ENCODE results near the gene RSPO1.
A peak's percentile ranks its signal among the peaks of the same experiment; 100 is the strongest.
"Not testable (repeated sequence)": the region's sequence is repeated elsewhere in the genome, so short reads cannot be mapped to it uniquely, and the experiment has no call there.

Gene RSPO1, protein sequence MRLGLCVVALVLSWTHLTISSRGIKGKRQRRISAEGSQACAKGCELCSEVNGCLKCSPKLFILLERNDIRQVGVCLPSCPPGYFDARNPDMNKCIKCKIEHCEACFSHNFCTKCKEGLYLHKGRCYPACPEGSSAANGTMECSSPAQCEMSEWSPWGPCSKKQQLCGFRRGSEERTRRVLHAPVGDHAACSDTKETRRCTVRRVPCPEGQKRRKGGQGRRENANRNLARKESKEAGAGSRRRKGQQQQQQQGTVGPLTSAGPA

DNA sequence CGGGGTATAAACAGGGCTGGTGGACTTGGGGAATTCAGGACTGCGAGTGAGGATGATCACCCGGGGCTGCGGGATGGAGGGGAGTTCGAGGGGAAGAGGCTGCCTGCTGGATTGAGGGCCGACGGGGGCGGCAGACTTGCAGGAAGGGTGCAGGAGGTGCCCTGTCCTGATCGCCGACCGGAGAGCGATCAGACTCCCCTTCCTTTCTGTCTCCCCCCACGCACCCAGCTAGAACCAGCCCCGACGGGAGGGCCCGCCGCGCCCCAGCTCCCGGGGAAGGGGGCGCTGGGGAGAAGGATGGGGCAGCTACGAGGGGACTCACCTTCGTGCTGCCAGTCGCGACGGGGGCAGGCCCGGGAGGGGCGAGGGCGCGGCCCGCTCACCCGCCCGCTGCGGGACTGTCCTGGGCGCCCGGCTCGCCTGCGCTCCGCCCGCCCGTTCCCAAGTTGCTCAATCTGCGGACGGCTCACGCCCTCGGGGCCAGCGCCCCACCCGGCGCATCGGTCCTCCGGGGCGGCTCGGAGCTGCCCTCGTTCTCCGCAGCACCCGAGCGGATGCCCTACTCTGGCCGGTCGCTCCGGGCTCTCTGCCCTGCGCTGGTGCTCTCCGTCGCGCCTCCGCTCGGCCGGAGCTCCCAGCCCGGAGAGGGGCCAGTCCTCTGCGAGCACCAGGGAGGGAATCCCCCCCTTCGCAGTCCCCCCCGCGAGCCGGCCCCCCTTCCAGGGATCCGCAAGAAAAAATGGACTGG, at the start of gene RSPO1:
Gene RSPO1, minus strand, starts transcription at position 649 of the 748 bp plus-strand sequence. CDS start 5,231 bp downstream, outside the sequence.
- peak in 1 of 2 experiments; percentile 17 for DNase-seq (ENCODE audit: low spot score in 2 of 2)
- in situ Hi-C loops (cut with MboI; ENCODE audit: low sequenced_read_pairs) = no loop called here
- Histone ChIP-seq H3K27me3 (ENCODE audit: low read depth) (peaks cover 95% of the 10 kb centered on the region), H3K4me1 (no peaks in the 10 kb centered on the region), H3K4me3 (no peak within 1 kb of the TSS), H3K36me3 (replicated peaks) (no peaks in the 10 kb centered on the region), H3K9me3 (no peaks in the 10 kb centered on the region)

DNA sequence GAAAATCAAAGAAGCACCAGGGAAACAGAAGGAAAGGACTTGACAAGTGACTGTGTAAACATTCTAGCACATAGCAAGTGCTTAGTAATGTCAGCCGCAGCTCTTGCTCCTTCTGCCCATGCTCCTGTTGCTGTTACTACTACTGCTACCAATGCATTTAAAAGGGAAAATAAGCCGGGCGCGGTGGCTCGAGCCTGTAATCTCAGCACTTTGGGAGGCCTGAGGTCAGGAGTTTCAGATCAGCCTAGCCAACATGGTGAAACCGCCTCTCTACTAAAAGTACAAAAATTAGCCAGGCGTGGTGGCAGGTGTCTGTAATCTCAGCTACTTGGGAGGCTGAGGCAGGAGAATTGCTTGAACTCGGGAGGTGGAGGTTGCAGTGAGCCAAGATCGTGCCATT, 49.5 kb upstream of the RSPO1 start:
- not testable (repeated sequence) for H3K27me3 ChIP-seq (ENCODE audit: low read depth); H3K4me3 ChIP-seq; DNase-seq (ENCODE audit: low spot score in 2 of 2); H3K4me1 ChIP-seq; H3K9me3 ChIP-seq
- in situ Hi-C loops (cut with MboI; ENCODE audit: low sequenced_read_pairs) = loop anchor here (5.0 kb wide), 1 partner anchor 87 kb away; the partner anchor contains the start of gene GNL2
- peaks cover 64% of the 10 kb centered on the region for H3K36me3 ChIP-seq (replicated peaks)

DNA sequence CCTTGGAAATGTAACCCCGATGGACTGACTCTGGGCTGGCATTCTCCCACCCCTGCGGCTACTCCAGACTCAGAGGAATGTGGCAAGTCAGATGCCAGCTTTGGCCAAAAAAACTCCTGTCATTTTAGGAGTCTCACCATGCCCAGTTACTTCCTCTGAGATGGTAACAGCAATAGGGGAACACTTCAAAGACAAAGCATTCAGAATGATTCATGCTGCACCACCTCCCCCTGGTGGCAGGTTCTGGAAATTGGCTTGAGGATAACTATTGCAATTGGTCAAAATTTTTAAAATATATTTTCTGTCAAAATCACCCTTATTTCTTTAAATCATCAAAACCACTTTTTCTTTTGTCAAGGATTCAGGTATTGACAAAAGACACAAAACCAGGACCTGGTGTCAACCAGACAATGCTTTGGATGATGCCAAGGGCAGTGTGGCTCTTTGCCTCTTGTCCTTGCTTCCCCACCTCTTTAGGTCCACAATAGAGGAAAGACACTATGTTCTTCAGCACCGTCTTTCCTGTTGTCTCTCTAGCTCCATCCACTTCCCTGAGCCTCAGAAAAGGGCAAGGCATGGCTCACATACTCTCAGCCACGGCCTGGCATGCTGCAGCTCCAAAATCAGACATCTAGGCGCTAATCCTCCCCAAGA, 47.8 kb upstream of the RSPO1 start:
- no peaks in the 10 kb centered on the region for H3K4me1 ChIP-seq
- H3K4me3 ChIP-seq = no peak overlapping the region
- no peaks in the 10 kb centered on the region for H3K27me3 ChIP-seq (ENCODE audit: low read depth)
- H3K36me3 ChIP-seq (replicated peaks) = peaks cover 52% of the 10 kb centered on the region
- DNase-seq (ENCODE audit: low spot score in 2 of 2) = peak; percentile 41 to 81
- in situ Hi-C loops (cut with MboI; ENCODE audit: low sequenced_read_pairs) = loop anchor here (5.0 kb wide), 1 partner anchor 85 kb away; the partner anchor contains the start of gene GNL2
- H3K9me3 ChIP-seq = no peaks in the 10 kb centered on the region

DNA sequence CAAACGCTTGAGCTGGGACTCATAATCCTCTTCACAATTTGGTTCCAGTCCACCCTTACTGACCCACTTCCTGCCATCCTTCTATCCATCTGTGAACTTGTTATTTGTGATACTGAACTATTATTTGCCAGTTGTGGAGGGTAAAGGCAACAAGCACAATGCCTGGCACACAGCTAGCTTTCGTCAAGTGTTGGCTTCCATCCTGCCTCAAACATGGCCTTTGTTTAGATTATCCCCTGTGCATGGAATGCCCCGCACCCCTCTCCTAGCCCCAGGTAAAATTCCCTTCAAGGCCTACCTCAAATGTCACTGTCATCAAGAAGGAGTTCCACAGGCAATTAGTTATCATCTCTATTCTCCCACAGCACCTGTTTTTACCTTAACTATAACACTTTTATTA, 46.2 kb upstream of the RSPO1 start:
- H3K4me1 ChIP-seq = no peaks in the 10 kb centered on the region
- peaks cover 41% of the 10 kb centered on the region for H3K36me3 ChIP-seq (replicated peaks)
- in situ Hi-C loops (cut with MboI; ENCODE audit: low sequenced_read_pairs) = loop anchor here (5.0 kb wide), 1 partner anchor 84 kb away; the partner anchor contains the start of gene GNL2
- no peaks in the 10 kb centered on the region for H3K9me3 ChIP-seq
- no peaks in the 10 kb centered on the region for H3K27me3 ChIP-seq (ENCODE audit: low read depth)
- DNase-seq (ENCODE audit: low spot score in 2 of 2) = no peak
- no peak overlapping the region for H3K4me3 ChIP-seq

DNA sequence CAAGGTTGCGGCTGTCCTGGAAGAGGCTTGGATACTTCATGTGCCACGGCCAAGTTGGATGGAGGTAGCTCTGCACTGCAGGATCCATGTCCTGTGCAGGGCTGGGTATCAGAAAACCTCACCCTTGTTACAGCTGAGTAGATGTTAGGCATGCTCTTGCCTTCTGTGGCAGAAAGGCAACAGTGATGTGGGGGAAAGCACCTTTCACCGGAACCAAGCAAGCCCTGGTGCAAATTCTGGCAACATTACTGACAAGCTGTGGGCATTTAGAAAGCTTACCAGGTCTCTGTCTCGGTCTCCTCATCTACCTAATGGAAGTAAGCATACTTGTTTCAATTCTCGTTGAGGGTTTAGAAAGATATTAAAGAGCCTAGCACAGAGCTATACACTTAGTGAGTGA, 43.1 kb upstream of the RSPO1 start:
- Histone ChIP-seq H3K36me3 (replicated peaks) (peaks cover 20% of the 10 kb centered on the region), H3K9me3 (no peaks in the 10 kb centered on the region), H3K4me1 (no peaks in the 10 kb centered on the region), H3K4me3 (no peak overlapping the region), H3K27me3 (ENCODE audit: low read depth) (peaks cover 6% of the 10 kb centered on the region; the same call in 1 of the 2 replicates)
- DNase-seq (ENCODE audit: low spot score in 2 of 2) = no peak
- in situ Hi-C loops (cut with MboI; ENCODE audit: low sequenced_read_pairs) = loop anchor here (10.0 kb wide), 1 partner anchor 223 kb away; no protein-coding TSS in a partner anchor

DNA sequence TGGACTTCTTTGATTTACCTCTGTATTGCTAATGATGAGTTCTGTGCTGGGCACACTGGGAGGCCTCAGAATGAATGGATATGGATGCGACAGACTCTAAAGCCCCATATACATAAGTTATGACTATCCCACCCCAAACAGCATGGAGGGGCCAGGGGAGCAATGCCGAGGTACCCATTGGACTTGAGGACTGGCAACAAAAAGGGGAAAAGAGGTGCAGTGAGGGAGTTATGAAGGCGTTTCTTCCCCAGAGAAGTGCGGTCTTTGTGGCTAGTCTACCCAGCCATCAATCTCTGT, 42.4 kb upstream of the RSPO1 start:
- Histone ChIP-seq H3K4me3 (no peak overlapping the region), H3K27me3 (ENCODE audit: low read depth) (peaks cover 12% of the 10 kb centered on the region; the same call in 1 of the 2 replicates), H3K36me3 (replicated peaks) (peaks cover 13% of the 10 kb centered on the region), H3K4me1 (no peaks in the 10 kb centered on the region), H3K9me3 (no peaks in the 10 kb centered on the region)
- no peak for DNase-seq (ENCODE audit: low spot score in 2 of 2)
- in situ Hi-C loops (cut with MboI; ENCODE audit: low sequenced_read_pairs) = loop anchor here (10.0 kb wide), 1 partner anchor 222 kb away; no protein-coding TSS in a partner anchor

DNA sequence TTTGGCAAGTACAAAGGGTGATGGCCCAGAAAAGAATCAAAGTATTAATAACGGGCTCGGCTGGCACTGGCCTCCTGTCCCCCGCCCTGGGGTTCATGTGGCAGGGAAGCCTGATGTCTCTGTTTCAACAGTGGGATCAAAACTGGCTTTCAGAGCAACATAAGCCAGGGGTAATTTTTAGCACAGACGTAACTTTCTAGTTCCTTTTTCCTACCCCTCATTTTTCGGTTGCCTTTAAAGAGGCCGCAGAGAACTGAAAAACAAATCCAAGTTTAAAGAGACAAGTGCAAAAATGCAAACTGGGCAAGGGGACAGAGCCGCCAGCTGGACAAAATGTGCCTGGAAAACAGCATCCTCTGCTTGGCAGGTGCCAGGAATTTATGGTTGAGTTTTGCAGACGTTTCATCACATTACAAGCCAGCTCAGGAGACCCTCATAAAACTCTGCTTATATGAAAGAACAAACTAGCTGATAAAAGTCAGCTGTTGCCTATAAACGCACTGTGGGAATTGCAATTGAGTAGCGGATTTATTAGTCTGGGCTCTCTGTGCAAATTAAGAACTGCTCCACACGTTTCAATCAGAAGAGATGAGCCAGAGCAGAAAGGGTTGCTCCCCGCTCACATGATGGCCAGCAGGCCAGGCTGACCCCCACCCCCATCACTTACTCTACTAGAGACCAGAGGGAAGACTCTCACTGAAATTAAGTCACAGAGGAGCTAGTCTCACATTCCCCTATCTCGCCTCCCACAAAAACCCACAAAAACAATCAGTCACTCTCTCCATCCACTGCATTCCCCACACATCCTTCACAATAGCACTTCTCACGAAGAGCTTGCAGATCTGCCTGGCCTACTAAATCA, 41.8 kb upstream of the RSPO1 start:
- Histone ChIP-seq H3K36me3 (replicated peaks) (peaks cover 7% of the 10 kb centered on the region), H3K27me3 (ENCODE audit: low read depth) (peaks cover 12% of the 10 kb centered on the region; the same call in 1 of the 2 replicates), H3K9me3 (no peaks in the 10 kb centered on the region), H3K4me3 (no peak overlapping the region), H3K4me1 (no peaks in the 10 kb centered on the region)
- in situ Hi-C loops (cut with MboI; ENCODE audit: low sequenced_read_pairs) = loop anchor here (10.0 kb wide), 1 partner anchor 222 kb away; no protein-coding TSS in a partner anchor
- DNase-seq (ENCODE audit: low spot score in 2 of 2) = no peak

DNA sequence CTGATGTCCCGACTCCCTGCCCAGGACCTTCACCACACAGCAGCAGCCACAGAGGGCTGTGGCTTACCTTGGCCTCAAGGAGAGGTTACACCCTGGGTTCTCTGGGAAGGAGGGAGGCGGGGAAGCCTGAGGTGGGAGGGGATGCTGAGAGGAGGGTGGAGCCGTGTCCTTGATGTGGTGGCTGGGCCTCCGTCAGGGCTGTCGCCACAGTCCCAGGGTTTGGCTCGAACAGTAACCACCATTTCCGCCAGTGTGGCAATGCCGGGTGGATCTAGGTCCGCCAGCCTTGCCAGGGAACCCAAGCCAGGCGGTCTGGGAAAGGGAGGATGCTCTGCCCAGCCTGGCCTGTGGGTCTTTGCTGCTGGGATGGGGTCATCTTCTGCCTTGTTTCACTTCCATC, 39.2 kb upstream of the RSPO1 start:
- no peaks in the 10 kb centered on the region for H3K36me3 ChIP-seq (replicated peaks)
- in situ Hi-C loops (cut with MboI; ENCODE audit: low sequenced_read_pairs) = loop anchor here (10.0 kb wide), 1 partner anchor 219 kb away; no protein-coding TSS in a partner anchor
- H3K4me3 ChIP-seq = no peak overlapping the region
- peaks cover 18% of the 10 kb centered on the region; the same call in 1 of the 2 replicates for H3K27me3 ChIP-seq (ENCODE audit: low read depth)
- no peaks in the 10 kb centered on the region for H3K4me1 ChIP-seq
- H3K9me3 ChIP-seq = no peaks in the 10 kb centered on the region
- DNase-seq (ENCODE audit: low spot score in 2 of 2) = no peak

DNA sequence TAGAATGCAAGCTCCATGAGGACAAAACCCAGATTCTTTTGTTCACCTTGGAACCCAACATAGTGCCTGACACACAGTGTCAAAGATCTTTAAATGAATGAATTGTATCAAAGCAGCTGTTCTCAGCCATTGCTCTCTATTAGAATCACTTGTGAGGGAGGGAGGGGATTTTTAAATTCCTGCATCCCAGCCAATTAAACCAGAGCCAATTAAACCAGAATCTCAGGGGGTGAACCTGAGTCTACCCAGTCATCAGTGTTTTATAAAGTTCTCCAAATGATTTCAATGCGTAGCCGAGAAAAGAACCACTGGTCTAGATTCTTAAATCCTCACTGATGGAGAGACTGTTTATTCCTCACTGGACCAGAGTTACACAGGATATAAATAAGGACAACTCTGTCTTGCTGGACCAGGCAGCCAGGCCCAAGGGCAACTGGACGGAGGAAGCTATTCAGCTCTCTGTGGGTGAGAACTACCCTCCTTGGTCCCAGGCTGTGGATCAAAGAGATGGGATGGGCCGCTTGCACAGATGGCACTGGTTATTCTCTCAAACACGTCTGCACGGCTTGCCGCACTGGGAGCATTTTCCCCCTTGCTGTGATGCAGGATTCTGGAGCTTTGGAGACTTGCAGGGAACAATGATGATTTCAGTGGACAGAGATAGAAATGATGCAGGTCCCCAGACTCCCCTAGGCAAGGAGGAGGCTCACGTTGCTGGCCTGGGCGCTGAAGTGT, 37.6 kb upstream of the RSPO1 start:
- Histone ChIP-seq H3K27me3 (ENCODE audit: low read depth) (peaks cover 26% of the 10 kb centered on the region), H3K4me3 (no peak overlapping the region), H3K36me3 (replicated peaks) (no peaks in the 10 kb centered on the region), H3K9me3 (no peaks in the 10 kb centered on the region), H3K4me1 (no peaks in the 10 kb centered on the region)
- no peak for DNase-seq (ENCODE audit: low spot score in 2 of 2)
- in situ Hi-C loops (cut with MboI; ENCODE audit: low sequenced_read_pairs) = loop anchor here (10.0 kb wide), 1 partner anchor 218 kb away; no protein-coding TSS in a partner anchor

DNA sequence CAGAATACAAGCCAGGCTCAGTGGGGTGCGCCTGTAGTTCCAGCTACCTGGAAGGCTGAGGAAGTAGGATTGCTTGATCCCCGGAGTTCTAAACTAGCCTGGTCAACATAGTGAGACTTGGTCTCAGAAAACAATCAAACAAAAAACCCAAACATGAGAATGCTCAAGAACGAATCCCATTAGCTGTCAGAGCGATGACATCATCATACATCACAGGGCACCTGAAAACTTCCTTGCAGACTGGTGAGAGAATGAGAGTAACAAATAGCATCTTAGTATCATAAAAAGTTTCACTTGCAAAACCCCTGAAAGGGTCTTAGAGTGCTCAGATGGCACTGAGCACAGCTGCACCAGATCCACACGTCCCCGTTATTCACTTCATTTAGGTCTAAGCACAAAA, 36.6 kb upstream of the RSPO1 start:
- no peak overlapping the region for H3K4me3 ChIP-seq
- DNase-seq (ENCODE audit: low spot score in 2 of 2) = no peak
- in situ Hi-C loops (cut with MboI; ENCODE audit: low sequenced_read_pairs) = loop anchor here (10.0 kb wide), 1 partner anchor 216 kb away; no protein-coding TSS in a partner anchor
- H3K27me3 ChIP-seq (ENCODE audit: low read depth) = peaks cover 26% of the 10 kb centered on the region
- H3K4me1 ChIP-seq = no peaks in the 10 kb centered on the region
- H3K36me3 ChIP-seq (replicated peaks) = no peaks in the 10 kb centered on the region
- no peaks in the 10 kb centered on the region for H3K9me3 ChIP-seq

DNA sequence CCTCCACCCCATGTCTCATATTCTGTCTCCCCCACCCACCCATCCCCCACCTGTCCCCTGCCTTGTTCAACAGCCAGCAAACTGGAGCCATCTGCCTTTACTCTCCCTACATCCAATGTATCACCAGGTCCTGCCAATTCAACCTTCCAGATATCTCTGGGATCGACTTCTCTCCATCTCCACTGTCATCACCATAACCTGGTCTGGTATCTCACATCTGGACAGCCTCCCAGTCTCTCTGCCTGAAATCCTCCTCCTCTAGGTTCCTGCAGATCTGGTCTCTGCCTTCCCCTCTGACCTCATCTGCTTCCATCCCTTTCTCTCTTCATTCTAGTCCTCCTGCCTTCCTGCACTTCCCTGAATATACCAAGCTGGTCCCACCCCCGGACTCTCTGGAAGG, 35.4 kb upstream of the RSPO1 start:
- no peaks in the 10 kb centered on the region for H3K9me3 ChIP-seq
- H3K4me3 ChIP-seq = no peak overlapping the region
- H3K27me3 ChIP-seq (ENCODE audit: low read depth) = peaks cover 26% of the 10 kb centered on the region
- H3K4me1 ChIP-seq = no peaks in the 10 kb centered on the region
- DNase-seq (ENCODE audit: low spot score in 2 of 2) = no peak
- no peaks in the 10 kb centered on the region for H3K36me3 ChIP-seq (replicated peaks)
- in situ Hi-C loops (cut with MboI; ENCODE audit: low sequenced_read_pairs) = loop anchor here (10.0 kb wide), 1 partner anchor 215 kb away; no protein-coding TSS in a partner anchor

DNA sequence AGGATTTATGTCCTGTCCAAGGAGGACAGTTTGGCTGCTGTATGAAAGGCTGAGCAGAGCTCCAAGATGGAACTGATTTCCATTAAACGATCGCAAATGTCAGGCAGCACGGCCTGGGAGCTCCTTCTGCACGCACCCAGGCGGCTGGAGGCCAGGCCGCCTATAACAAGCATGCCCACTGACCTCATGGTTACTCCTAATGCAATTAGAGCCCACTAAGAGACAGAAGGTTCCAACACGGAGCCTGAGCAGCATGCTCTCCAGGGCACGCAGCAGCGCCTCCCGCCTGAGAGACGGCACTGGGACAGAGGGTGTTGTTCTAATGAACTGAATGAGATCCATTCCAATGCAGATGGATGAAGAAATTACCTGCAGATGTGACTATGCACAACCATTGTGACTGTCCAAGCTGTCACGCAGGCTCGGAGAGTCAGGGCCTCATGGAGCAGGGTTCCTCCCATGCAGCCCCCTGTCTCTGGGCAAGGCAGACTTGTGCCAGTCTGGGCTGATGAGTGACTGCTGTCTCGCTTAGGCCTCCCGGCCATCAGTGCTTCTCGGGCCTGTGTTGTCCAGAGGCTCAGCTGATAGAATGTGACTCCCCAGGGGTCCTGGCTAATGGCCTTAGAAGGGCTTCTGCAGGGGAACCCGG, 32.5 kb upstream of the RSPO1 start:
- Histone ChIP-seq H3K4me1 (no peaks in the 10 kb centered on the region), H3K9me3 (no peaks in the 10 kb centered on the region), H3K36me3 (replicated peaks) (no peaks in the 10 kb centered on the region), H3K27me3 (ENCODE audit: low read depth) (peaks cover 15% of the 10 kb centered on the region), H3K4me3 (no peak overlapping the region)
- in situ Hi-C loops (cut with MboI; ENCODE audit: low sequenced_read_pairs) = no loop called here
- DNase-seq (ENCODE audit: low spot score in 2 of 2) = no peak

All from HAP-1 (cell line).